Brain microvascular endothelial cell (primary cell): ENCODE results near the gene LRP1B.

Source experiments
- DNase-seq: peaks from one replicate; pipeline ENCODE4 v3.0.0-alpha.2; 2020
- H3K27ac ChIP-seq: fragments of 250-450 bp; sonication (Bioruptor Pico); 2 replicates; pipeline ENCODE4 v1.5.1; 2020; ENCODE audit warnings: mild to moderate bottlenecking, moderate library complexity
- H3K27me3 ChIP-seq: fragments of 250-450 bp; sonication (Bioruptor Pico); replicated peaks from 2 replicates; pipeline ENCODE4 v1.5.1; 2020; ENCODE audit warnings: mild to moderate bottlenecking
- H3K36me3 ChIP-seq: fragments of 250-450 bp; sonication (Bioruptor Pico); replicated peaks from 2 replicates; pipeline ENCODE4 v1.5.1; 2020; ENCODE audit warnings: mild to moderate bottlenecking
- H3K4me3 ChIP-seq: 2 replicates; pipeline ENCODE4 v1.5.1; 2011; ENCODE audit warnings: low read depth, mild to moderate bottlenecking, control low read depth, low read length, moderate library complexity
- CTCF ChIP-seq: IDR thresholded peaks from 2 replicates; pipeline ENCODE4 v1.5.1; 2011; ENCODE audit warnings: low read depth, mild to moderate bottlenecking, moderate library complexity, low read length, control low read depth, inconsistent platforms; ENCODE audit errors: missing control alignments
- in situ Hi-C: cut with HindIII; loops from 2 replicates; pipeline ENCODE4 v1.10.0; 2017; ENCODE audit warnings: low sequenced_read_pairs, low pct_ligation_motif_present

LRP1B gene

GRCh38 chr2:141522048-141522447 is 608.8 kb downstream of the LRP1B start:
- DNase-seq: no peak
- Histone ChIP-seq H3K27me3 (no peaks in the 10 kb centered on the region), H3K27ac (no peak overlapping the region), H3K36me3 (no peaks in the 10 kb centered on the region), H3K4me3 (no peak overlapping the region)
- in situ Hi-C loops: no loop called here
- TF ChIP-seq CTCF: no peak

GRCh38 chr2:141519906-141520305 is 610.9 kb downstream of the LRP1B start:
- Histone ChIP-seq H3K27me3 (no peaks in the 10 kb centered on the region), H3K27ac (no peak overlapping the region), H3K36me3 (no peaks in the 10 kb centered on the region), H3K4me3 (no peak overlapping the region)
- in situ Hi-C loops: no loop called here
- no peak for TF ChIP-seq CTCF
- no peak for DNase-seq

DNA sequence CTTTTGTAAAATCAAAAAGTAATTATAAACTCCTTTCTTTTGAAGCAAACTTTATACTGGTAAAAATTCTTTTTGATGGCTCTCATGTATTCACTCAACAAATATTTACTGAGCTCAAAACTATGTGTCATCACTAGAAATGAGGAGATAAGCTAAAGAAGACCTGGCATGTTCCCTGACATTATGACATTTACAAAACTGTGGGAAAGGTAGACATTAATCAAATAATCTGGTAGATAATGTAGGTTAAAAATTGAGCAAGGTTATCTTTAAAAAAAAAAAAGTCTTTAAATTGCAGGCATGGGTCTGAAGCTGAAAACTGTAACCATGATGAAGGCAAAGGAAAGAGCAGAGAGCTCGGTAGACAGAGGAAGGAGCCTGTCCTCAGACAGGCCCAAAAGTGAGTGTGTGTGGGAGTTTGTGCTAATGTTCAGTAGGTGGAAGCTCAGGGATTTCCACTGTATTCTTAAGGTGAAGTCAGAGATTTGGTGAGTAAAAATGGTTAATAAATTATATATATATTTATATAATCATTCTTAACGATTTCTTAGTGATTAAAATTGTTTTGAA is 612.9 kb downstream of the LRP1B start:
- in situ Hi-C loops: no loop called here
- no peak overlapping the region for H3K27ac ChIP-seq

GRCh38 chr2:141517180-141517851 is 613.5 kb downstream of the LRP1B start:
- H3K27me3 ChIP-seq: no peaks in the 10 kb centered on the region
- DNase-seq: no peak
- H3K36me3 ChIP-seq: no peaks in the 10 kb centered on the region
- no peak overlapping the region for H3K4me3 ChIP-seq
- TF ChIP-seq CTCF: no peak
- H3K27ac ChIP-seq: no peak overlapping the region
- in situ Hi-C loops: no loop called here

More for the DNA sequence above, 612.9 kb downstream of the LRP1B start:
- no peak for TF ChIP-seq CTCF
- Histone ChIP-seq H3K27me3 (no peaks in the 10 kb centered on the region), H3K36me3 (no peaks in the 10 kb centered on the region), H3K4me3 (no peak overlapping the region)
- DNase-seq: no peak

DNA sequence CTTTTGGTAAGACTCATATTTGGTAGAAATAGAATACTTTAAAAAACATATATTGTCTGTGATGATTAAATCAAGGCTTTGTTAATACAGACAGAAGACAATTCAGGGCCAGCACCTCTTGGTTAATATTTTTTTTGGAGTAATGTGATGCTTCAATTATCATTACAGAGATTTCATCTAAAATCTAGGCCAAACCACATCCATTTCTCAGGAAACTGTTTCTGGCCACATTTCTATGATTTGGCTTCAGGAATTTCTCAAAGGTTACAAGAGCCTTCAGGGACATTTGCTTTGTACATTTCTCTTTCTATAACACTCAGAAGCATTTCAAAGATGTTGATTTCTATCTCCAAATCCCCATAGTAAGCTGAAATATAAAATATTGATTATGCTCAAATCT is 614.9 kb downstream of the LRP1B start:
- H3K27me3 ChIP-seq: no peaks in the 10 kb centered on the region
- no peaks in the 10 kb centered on the region for H3K36me3 ChIP-seq
- no peak for DNase-seq
- TF ChIP-seq CTCF: no peak
- no peak overlapping the region for H3K27ac ChIP-seq
- no peak overlapping the region for H3K4me3 ChIP-seq
- in situ Hi-C loops: no loop called here

- DNase-seq: no peak
- in situ Hi-C loops: no loop called here
- Histone ChIP-seq H3K4me3 (no peak overlapping the region), H3K36me3 (no peaks in the 10 kb centered on the region), H3K27me3 (no peaks in the 10 kb centered on the region), H3K27ac (no peak overlapping the region)
- no peak for TF ChIP-seq CTCF
Measured at GRCh38 chr2:141513853-141514252, 617.0 kb downstream of the LRP1B start.
